SU-DHL-6 (cell line): ENCODE data around the gene SFT2D3.

Experiments used
- H2AFZ ChIP-seq: fragments of 200-600 bp; sonication (generic); 2 replicates; pipeline ENCODE4 v1.6.1; 2014; ENCODE audit warnings: low read depth, mild to moderate bottlenecking, moderate library complexity, mixed read lengths, antibody characterized with exemption, low read length; ENCODE audit not compliant: severe bottlenecking
- H3F3A ChIP-seq: fragments of 200-600 bp; shearing (Covaris generic); 2 replicates; pipeline ENCODE4 v1.6.0; 2016; ENCODE audit warnings: antibody characterized with exemption, mild to moderate bottlenecking; ENCODE audit not compliant: insufficient read depth
- H3K27ac ChIP-seq: fragments of 200-600 bp; sonication (generic); 2 replicates; pipeline ENCODE4 v1.5.1; 2016; ENCODE audit warnings: low read depth, mild to moderate bottlenecking, low read length, moderate library complexity, mixed read lengths
- H3K27me3 ChIP-seq: fragments of 200-600 bp; sonication (generic), shearing (Covaris generic); 2 replicates; pipeline ENCODE4 v1.6.0; 2014; ENCODE audit warnings: mild to moderate bottlenecking, low read length
- H3K36me3 ChIP-seq: fragments of 200-600 bp; sonication (generic); 2 replicates; pipeline ENCODE4 v1.6.1; 2014; ENCODE audit warnings: mild to moderate bottlenecking, low read length, mixed read lengths
- H3K4me2 ChIP-seq: fragments of 300-600, 200-600 bp; shearing (Covaris generic), sonication (generic); 2 replicates; pipeline ENCODE4 v1.6.0; 2014; ENCODE audit warnings: low read length, low read depth, mild to moderate bottlenecking; ENCODE audit not compliant: poor library complexity, severe bottlenecking
- H3K4me3 ChIP-seq: fragments of 200-600 bp; sonication (generic); 2 replicates; pipeline ENCODE4 v1.5.1; 2014; ENCODE audit warnings: antibody characterized with exemption, low read length, mild to moderate bottlenecking, mixed read lengths; ENCODE audit not compliant: insufficient read depth, poor library complexity, severe bottlenecking
- H3K79me2 ChIP-seq: fragments of 200-600 bp; sonication (generic); 2 replicates; pipeline ENCODE4 v1.6.1; 2014; ENCODE audit warnings: mild to moderate bottlenecking, low read length, moderate library complexity; ENCODE audit not compliant: insufficient read depth
- H3K9ac ChIP-seq: fragments of 200-600 bp; sonication (generic); 2 replicates; pipeline ENCODE4 v1.7.0; 2014; ENCODE audit warnings: mild to moderate bottlenecking, low read length
- H3K9me2 ChIP-seq: fragments of 200-600 bp; sonication (generic); replicated peaks from 2 replicates; pipeline ENCODE4 v1.6.1; 2014; ENCODE audit warnings: low read length; ENCODE audit not compliant: insufficient read depth
- H3K9me3 ChIP-seq: fragments of 200-600 bp; sonication (generic); 2 replicates; pipeline ENCODE4 v1.6.1; 2014; ENCODE audit warnings: low read length, mixed read lengths; ENCODE audit not compliant: insufficient read depth
- H4K20me1 ChIP-seq: fragments of 200-600 bp; sonication (generic); 2 replicates; pipeline ENCODE4 v1.6.1; 2014; ENCODE audit warnings: low read depth, mild to moderate bottlenecking, antibody characterized with exemption, low read length, moderate library complexity, mixed read lengths
- EZH2phosphoT487 ChIP-seq: fragments of 200-600 bp; sonication (generic), shearing (Covaris generic); conservative IDR thresholded peaks from 2 replicates; pipeline ENCODE4 v1.6.1; 2018; ENCODE audit warnings: mild to moderate bottlenecking, antibody characterized with exemption, low read length, moderate library complexity, mixed read lengths
- TF ChIP-seq, protein P1 (sequence below): fragments of 200-600 bp; sonication (generic); IDR thresholded peaks from one replicate; pipeline ENCODE4 v1.5.1; 2017; ENCODE audit warnings: antibody characterized with exemption, mild to moderate bottlenecking, low read length, moderate library complexity; ENCODE audit not compliant: insufficient read depth, poor library complexity, severe bottlenecking

Gene SFT2D3

DNA sequence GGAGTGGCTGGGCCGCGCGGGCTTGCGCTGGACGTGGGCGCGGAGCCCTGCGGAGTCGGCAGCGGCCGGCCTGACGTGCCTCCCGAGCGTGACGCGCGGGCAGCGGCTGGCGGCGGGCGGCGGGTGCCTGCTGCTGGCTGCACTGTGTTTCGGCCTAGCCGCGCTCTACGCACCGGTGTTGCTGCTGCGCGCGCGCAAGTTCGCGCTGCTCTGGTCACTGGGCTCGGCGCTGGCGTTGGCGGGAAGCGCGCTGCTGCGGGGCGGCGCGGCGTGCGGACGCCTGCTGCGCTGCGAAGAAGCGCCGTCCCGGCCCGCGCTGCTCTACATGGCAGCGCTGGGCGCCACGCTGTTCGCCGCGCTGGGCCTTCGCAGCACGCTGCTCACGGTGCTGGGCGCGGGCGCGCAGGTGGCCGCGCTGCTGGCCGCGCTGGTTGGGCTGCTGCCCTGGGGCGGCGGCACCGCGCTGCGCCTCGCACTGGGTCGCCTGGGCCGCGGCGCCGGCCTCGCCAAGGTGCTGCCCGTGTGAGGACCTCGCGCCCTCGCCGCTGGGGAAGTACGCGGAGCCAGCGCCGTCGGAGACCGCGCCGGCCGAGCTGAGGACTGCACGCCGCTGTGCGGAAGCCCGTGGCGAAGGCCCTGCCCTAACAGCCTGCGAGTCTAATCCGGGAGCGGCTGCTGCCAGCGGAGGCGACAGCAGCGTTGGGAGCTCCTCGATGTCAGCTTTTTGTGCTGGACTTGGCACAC lies 526 bp downstream of the SFT2D3 start:
- Histone ChIP-seq H3K9me3 (no peaks in the 10 kb centered on the region), H3K79me2 (peaks cover 21% of the 10 kb centered on the region), H3K9me2 (no peaks in the 10 kb centered on the region), H3F3A (peaks cover 49% of the 10 kb centered on the region), H3K36me3 (no peaks in the 10 kb centered on the region; the same call in 1 of the 2 replicates), H2AFZ (peak overlapping the region; percentile 82), H3K27me3 (no peaks in the 10 kb centered on the region), H3K4me3 (peak overlapping the region; percentile 64), H3K27ac (peak overlapping the region; percentile 84), H4K20me1 (peaks cover 8% of the 10 kb centered on the region; the same call in 1 of the 2 replicates), H3K4me2 (peak overlapping the region; percentile 70), H3K9ac (peak overlapping the region; percentile 68)
- TF ChIP-seq, protein P1, sequence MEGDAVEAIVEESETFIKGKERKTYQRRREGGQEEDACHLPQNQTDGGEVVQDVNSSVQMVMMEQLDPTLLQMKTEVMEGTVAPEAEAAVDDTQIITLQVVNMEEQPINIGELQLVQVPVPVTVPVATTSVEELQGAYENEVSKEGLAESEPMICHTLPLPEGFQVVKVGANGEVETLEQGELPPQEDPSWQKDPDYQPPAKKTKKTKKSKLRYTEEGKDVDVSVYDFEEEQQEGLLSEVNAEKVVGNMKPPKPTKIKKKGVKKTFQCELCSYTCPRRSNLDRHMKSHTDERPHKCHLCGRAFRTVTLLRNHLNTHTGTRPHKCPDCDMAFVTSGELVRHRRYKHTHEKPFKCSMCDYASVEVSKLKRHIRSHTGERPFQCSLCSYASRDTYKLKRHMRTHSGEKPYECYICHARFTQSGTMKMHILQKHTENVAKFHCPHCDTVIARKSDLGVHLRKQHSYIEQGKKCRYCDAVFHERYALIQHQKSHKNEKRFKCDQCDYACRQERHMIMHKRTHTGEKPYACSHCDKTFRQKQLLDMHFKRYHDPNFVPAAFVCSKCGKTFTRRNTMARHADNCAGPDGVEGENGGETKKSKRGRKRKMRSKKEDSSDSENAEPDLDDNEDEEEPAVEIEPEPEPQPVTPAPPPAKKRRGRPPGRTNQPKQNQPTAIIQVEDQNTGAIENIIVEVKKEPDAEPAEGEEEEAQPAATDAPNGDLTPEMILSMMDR: no peak
- no peak for TF ChIP-seq EZH2phosphoT487

DNA sequence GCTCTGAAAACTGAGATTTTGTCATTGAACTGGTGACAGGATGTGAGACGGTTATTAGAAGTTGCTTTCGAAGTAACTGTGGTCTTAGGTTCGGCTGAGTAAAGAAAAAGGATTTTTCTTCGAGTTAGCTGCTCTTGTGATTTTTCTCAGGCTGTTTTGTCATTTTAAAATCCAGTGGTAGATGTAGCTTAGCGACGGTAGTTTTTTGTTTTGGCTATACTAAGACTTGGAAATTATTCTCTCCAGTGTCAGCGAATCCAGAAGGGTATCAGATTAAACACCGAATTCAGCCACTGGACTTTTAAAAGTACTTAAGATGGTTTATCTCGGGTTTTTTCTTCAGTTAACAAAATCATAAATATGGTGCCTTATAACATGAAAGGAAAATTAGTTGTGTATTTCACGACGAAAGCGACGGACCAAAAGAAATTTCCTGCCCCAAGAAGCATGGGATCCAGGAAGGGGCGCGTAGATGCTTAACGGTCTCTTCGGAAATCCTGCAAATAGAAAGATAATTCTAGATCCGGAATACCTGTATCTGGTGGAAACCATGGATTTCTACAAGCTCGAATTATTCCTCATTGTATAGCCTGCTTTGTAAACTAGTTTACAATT lies 1.2 kb downstream of the SFT2D3 start:
- H3K9me2 ChIP-seq: no peaks in the 10 kb centered on the region
- no peak overlapping the region for H2AFZ ChIP-seq
- H3K27ac ChIP-seq: peak overlapping the region; percentile 84

DNA sequence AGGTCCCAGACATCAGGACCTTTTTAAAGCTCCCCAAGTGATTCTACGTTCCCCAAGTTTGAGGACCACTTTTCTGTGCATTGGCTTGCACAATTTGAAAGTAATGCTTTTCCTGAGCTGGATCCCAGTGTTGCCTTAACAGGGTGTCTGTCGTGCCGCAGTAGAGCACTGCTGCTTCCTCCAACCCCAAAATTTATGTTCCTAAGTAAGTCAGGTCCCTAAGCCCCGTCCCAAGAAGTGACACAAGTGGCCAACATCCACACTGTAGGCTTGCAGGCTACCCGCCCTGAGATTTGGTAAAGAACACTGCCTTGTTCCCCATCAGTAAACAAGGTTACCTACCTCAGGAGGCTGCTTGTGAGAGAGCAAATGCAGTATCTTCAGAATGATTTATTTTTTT lies 2.0 kb downstream of the SFT2D3 start:
- Histone ChIP-seq H3K4me3 (no peak overlapping the region), H3K9me2 (no peaks in the 10 kb centered on the region), H3K9me3 (no peaks in the 10 kb centered on the region), H3K36me3 (no peaks in the 10 kb centered on the region; the same call in 1 of the 2 replicates), H3K27me3 (no peaks in the 10 kb centered on the region), H3K4me2 (peak overlapping the region; percentile 70), H3K27ac (no peak overlapping the region), H3K9ac (no peak overlapping the region), H3F3A (peaks cover 54% of the 10 kb centered on the region), H4K20me1 (peaks cover 8% of the 10 kb centered on the region; the same call in 1 of the 2 replicates), H2AFZ (no peak overlapping the region), H3K79me2 (peaks cover 21% of the 10 kb centered on the region)
- no peak for TF ChIP-seq EZH2phosphoT487
- TF ChIP-seq, protein P1: no peak

More for the DNA sequence above, 1.2 kb downstream of the SFT2D3 start:
- Histone ChIP-seq H3K4me3 (peak overlapping the region; percentile 64), H3K27me3 (no peaks in the 10 kb centered on the region), H3K9ac (peak overlapping the region; percentile 68), H3K4me2 (peak overlapping the region; percentile 70), H4K20me1 (peaks cover 8% of the 10 kb centered on the region; the same call in 1 of the 2 replicates), H3F3A (peaks cover 54% of the 10 kb centered on the region), H3K9me3 (no peaks in the 10 kb centered on the region), H3K36me3 (no peaks in the 10 kb centered on the region; the same call in 1 of the 2 replicates), H3K79me2 (peaks cover 21% of the 10 kb centered on the region)
- TF ChIP-seq EZH2phosphoT487: no peak
- TF ChIP-seq, protein P1: no peak
